GM19023 (cell line): ENCODE data around the gene CRACDL.

Experiments used
- ATAC-seq: cut with Tn5 transposase; IDR thresholded peaks from one replicate; pipeline ENCODE4 v1.9.1; 2021; ENCODE audit warnings: mild to moderate bottlenecking, moderate library complexity; ENCODE audit not compliant: unreplicated experiment

CRACDL gene

GRCh38 chr2:98826856-98827255, 109.2 kb downstream of the CRACDL start:
- ATAC-seq = no peak

DNA sequence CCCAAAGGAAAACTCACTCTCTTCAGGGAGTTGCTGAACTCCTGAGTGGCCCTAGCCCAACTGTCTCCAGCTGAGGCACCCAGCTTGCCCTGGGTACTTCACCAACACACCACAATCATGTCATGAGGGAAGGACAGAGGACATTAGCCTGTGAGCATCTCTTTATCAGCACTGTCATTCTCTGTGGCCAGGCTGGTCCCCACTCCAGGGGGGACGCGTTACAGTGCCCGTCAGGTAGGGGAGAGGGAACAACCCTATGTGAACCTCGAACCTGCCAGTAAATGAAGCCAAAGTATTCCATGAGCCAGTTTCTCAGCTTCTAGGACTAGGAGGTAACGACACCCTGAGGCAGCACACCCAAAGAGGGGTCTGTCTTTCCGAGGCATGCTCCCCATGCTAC, 110.2 kb downstream of the CRACDL start:
- ATAC-seq = no peak

DNA sequence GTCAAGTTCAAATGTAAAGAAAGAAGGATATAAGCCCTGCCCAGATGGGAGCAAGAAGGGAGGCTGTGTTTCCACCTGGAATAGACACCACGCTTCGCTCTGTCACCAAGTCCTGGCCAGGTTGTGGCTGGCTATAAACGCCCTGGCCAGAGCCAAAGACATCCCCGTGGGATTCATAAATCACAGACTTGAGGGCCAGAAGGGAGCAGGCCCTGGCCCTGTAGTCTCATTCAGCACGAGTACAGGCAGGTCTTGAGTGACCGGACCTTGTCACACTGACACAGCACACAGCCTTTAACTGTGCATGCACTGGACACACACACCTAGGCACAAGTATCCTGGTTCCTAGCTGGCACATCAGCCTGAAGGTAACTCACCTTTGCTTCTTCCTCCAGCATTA, 110.6 kb downstream of the CRACDL start:
- no peak for ATAC-seq

DNA sequence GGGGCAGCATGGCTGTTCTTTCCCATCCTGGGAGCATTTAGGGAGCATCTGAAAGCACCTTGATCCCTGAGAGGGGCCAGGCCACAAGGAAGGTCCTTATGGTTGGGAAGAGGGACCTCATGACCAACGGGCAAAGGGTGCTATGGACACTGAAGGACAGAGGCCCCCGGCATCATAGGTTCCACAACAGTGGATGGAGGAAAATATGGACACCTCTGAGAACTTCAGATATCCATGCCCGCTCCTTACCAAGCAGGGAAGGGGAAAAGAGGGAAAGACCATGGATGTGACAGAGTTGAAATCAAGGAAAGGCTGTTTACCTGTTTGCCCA, 111.0 kb downstream of the CRACDL start:
- no peak for ATAC-seq

GRCh38 chr2:98824256-98825019, 111.6 kb downstream of the CRACDL start:
- no peak for ATAC-seq

- ATAC-seq = no peak
Observed at GRCh38 chr2:98823196-98824170, 112.5 kb downstream of the CRACDL start.

GRCh38 chr2:98822301-98823164, 113.5 kb downstream of the CRACDL start:
- no peak for ATAC-seq

DNA sequence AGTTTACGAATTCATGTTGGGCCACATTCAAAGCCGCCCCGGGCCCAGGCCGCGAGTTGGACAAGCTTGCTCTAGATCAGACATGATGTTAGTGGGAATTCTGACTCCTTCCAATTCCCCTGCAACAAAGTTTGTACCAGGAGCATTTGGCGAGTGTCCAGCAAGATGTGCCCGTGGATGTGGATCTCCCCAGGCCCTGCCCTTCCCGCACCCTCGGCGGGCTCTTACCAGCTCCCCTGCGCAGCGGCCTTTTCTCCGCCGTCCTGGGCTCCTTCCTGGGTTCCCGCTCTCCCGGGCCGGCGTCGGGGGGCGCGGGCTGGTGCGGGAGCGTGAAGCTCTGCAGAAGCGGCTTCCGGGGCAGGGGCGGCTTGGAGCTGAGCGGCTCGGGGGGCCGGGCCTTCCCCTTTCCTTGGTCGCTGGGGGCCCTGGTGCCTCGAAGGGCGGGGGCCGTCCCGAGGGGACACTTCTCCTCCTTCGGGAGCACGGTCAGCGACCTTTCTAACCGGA, 114.3 kb downstream of the CRACDL start:
- no peak for ATAC-seq

- no peak for ATAC-seq
Observed at GRCh38 chr2:98819231-98819766, 116.7 kb downstream of the CRACDL start.

- no peak for ATAC-seq
Observed at GRCh38 chr2:98818164-98818563, 117.9 kb downstream of the CRACDL start.

- ATAC-seq = no peak
Observed at GRCh38 chr2:98816281-98816680, 119.7 kb downstream of the CRACDL start.

DNA sequence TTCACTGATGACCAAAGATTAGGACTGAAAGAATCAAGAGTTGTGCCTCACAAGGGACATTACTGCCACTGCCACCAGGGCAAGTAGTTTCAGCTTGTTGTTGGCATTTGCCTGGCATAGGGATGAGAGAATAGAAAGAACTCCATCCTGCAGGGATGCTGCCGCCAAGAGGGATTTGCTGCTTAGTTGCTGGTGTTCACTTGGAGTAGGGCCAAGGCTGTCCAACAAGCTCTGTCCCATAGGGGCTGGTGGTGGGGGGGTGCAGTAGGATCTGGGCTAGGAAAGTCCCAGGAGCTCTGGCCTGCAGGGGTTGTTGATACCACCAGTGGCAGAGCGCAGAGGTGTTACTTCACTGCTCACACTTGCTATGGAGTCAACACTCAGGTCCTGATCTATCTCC, 120.2 kb downstream of the CRACDL start:
- ATAC-seq = no peak

- ATAC-seq = no peak
Observed at GRCh38 chr2:98811766-98812165, 124.3 kb downstream of the CRACDL start.

GRCh38 chr2:98810588-98810928, 125.5 kb downstream of the CRACDL start:
- no peak for ATAC-seq

DNA sequence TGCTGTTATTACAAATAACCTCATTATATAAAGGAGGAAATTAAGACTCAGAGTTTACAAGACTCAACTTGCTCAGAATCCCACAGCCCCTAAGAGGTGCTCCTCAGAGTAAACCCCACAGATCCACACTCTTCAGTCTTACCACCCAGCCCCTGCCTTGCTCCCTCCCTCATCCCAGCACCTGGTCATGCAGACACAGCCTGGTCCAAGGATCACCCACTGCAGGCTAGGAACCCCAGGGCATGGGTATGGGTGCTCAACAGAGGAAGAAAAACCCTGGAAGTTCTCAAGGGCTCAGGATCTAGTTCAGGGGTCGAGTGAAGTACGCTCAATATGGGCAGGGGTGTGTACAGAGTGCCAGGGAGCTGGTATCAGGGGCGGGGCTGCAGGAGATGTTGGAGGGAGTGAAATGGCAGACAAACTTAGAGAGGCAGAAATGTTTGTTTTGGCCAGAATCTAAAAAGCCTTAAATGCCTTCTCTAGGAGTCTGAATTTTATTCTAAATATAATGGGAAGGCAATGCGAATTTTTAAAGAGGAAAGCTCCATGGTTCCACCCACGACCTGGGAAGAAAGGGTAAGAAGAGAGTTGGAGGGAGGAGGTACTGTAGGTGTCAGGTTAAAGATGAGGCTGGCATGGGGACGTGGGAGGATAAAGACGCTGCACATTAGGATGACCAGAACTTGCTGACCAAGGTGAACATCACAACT, 126.0 kb downstream of the CRACDL start:
- ATAC-seq = no peak

DNA sequence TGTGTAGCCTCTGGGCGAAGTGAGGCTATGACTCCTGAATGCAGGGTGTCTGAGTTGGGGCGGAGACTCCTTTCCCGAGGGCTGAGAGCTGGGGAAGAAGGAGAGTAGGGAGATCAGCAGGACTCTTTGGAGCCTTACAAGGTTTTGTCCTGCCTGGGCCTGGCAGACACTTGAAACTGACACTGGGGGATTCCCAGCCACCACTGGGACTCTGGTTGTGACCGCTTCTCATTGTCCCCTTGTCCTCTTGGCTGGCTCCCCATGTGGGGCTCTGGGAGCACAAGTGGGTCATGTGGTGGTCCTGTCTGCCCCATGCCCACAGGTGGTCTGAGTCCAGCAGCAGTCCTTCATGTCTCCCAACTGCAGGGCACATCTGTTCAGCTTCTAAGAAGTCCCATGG, 126.9 kb downstream of the CRACDL start:
- no peak for ATAC-seq

- no peak for ATAC-seq
Observed at GRCh38 chr2:98808546-98808945, 127.5 kb downstream of the CRACDL start.

DNA sequence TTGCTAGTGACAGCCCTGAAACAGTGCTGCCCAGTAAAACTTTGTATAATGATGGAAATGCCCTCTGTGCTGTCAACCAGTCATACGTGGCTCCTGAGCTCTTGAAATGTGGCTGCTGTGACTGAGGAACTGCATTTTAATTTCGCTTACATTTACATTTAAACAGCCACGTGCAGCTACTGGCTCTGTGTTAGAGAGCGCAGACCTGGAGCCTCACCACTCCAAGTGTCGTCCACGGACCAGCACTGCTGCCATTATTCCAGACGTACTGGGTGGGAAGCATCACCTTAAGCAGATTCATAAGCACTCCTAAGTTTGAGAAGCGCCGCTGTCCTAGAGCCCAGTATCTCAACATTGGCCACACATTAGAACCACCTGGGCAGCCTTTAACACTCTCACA, 128.1 kb downstream of the CRACDL start:
- no peak for ATAC-seq

DNA sequence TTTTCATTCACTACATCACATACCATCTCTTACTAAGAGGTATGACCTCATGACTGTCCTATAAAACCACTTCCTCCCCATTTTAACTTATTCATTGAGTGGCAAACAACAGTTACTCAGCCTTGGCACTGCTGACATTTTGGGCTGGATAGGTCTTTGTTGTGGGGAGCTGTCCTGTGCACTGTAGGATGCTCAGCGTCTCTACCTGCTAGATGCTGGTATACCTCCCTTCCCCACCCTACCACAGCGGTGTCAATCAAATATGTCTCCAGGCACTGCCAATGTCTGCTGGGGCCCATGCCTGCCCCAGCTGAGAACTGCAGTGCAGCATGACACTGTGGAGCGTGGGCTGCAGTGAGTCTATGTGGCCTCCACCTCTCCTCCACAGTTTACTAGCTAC, 128.8 kb downstream of the CRACDL start:
- no peak for ATAC-seq

GRCh38 chr2:98806236-98806697, 129.8 kb downstream of the CRACDL start:
- ATAC-seq = no peak
